Activated CD8-positive, alpha-beta T cell treated with anti-CD3 and anti-CD28 coated beads, Interleukin-2, amount 10 ng/mL, durations not matched to agents 7 days and 5 days (primary cell): Measurements from ENCODE around the gene B4GALT4. TPM values are rescaled to one million over a fixed set of nuclear protein-coding genes. Genes with fewer than 3 reads are reported as not detected.
"Not testable (repeated sequence)": the region's sequence is repeated elsewhere in the genome, so short reads cannot be mapped to it uniquely, and the experiment has no call there.

Experiments
- ATAC-seq: fragments of 150-1000 bp; cut with Tn5 transposase; one replicate; pipeline ENCODE4 v1.10.0; 2021; ENCODE audit warnings: moderate library complexity
- CTCF ChIA-PET: fragments of 350-600 bp; sonication (Branson Sonifier 250); formaldehyde crosslinking; loops from one replicate; lab custom pipeline; 2021; ENCODE audit warnings: antibody characterized with exemption; lab: Charles Lee
- POLR2A ChIA-PET: fragments of 350-600 bp; sonication (Branson Sonifier 250); formaldehyde crosslinking; loops from one replicate; lab custom pipeline; 2021; ENCODE audit warnings: antibody characterized with exemption; lab: Charles Lee
- DNase-seq: peaks from one replicate; pipeline ENCODE4 v3.0.0-alpha.2; 2020
- H3K27ac Mint-ChIP-seq: one replicate; pipeline ENCODE4 v1.8.0; 2021; ENCODE audit warnings: mild to moderate bottlenecking, mixed read lengths
- H3K27me3 Mint-ChIP-seq: one replicate; pipeline ENCODE4 v1.8.0; 2021; ENCODE audit warnings: low read depth, mixed read lengths
- H3K36me3 Mint-ChIP-seq: one replicate; pipeline ENCODE4 v1.8.0; 2021; ENCODE audit warnings: low read depth, mixed read lengths
- H3K4me1 Mint-ChIP-seq: one replicate; pipeline ENCODE4 v1.8.0; 2021; ENCODE audit warnings: low read depth, mixed read lengths
- H3K4me3 Mint-ChIP-seq: one replicate; pipeline ENCODE4 v1.8.0; 2021; ENCODE audit warnings: mild to moderate bottlenecking, mixed read lengths
- H3K9me3 Mint-ChIP-seq: one replicate; pipeline ENCODE4 v1.8.0; 2022; ENCODE audit warnings: mixed read lengths; ENCODE audit not compliant: insufficient read depth
- total RNA-seq, 2 experiments: library from RNA; stranded (reverse); gene quantifications; one replicate each; pipeline ENCODE4 v1.2.3, GENCODE V29; 2021

Gene B4GALT4
- 10 to 100 TPM; 16.3 to 16.4 TPM for total RNA-seq

DNA sequence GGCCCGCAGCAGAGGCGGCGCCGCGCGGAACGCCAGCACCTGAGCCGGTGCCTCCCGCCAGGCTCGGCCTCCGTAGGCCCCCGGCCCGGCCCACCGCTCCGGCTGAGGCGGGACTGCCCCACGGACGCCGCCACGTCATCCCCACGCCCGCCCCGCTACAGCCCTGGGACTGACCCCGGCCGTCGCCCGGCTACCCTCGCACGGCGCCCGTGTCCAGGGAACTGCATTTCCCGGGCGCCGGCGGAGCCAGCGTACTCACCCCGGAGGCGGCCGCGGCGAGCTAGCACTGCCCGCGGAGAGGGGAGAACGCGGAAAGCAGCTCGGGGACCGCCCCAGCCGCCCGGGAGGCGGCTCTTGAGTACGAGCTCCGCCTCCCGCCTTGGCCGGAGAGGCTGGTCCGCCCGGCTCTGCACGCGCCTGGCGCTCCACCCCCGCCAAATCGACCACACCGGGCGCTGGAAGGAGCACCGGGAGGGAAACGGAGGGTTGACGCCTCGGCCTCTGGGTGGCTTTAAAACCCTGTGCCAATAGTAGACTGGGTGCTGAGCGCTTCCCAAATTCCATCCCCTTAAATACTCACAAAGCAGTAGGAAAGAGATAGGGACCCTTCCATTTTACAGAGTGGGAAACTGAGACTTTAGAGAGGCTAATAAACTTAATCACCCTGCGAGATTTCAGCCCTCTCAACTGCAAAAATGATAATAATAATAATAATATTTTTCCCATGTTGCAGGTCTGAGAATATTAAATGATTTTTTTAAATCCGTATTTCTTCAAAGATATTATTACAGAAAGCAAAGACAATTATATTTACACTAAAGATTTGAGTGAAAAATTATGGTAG is at the start of gene B4GALT4:
Gene B4GALT4 (minus strand): TSS at position 288 of the 844 bp plus-strand sequence. CDS start 10,779 bp downstream, outside the sequence.
- Mint-ChIP-seq H3K36me3 (peaks cover 17% of the 10 kb centered on the region), H3K27ac (peak within 1 kb of the TSS; percentile 80), H3K9me3 (no peaks in the 10 kb centered on the region), H3K27me3 (no peaks in the 10 kb centered on the region), H3K4me1 (peaks cover 45% of the 10 kb centered on the region), H3K4me3 (peak within 1 kb of the TSS; percentile 79)
- peak; percentile 85 for DNase-seq
- ChIA-PET CTCF (interaction anchor here (0.6 to 3.6 kb wide), 49 partner anchors 9 to 450 kb away, joined by 3 to 71 read pairs (median 5); partner anchors contain the start of genes ARHGAP31, IGSF11 and TEX55), POLR2A (interaction anchor here (0.6 to 2.4 kb wide), 15 partner anchors 10 to 267 kb away, joined by 3 to 15 read pairs (median 4); partner anchors contain the start of genes ARHGAP31, IGSF11, TIMMDC1 and TMEM39A)
- peak; percentile 87 for ATAC-seq

DNA sequence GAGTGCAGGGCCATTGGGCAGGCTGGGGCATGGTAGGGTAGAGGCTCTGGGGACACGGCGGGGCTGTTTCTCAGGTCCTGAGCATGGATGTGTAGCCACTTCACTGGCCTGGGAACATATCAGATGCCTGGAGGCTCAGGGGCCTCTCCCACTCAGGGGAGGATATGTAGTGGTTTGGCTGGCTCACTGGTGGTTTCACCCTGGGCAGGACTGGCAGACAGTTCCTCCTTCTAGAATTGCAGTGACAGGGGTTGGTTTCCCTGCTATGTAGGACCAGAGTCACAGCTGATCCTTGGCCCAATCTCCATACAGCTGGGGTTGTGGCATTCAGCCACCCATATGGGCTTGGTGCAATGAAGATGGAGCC is 48.7 kb upstream of the B4GALT4 start:
- CTCF ChIA-PET: interaction anchor here (1.1 kb wide), 1 partner anchor 49 kb away, joined by 3 read pairs; the partner anchor contains the start of gene B4GALT4
- peaks cover 18% of the 10 kb centered on the region for H3K36me3 Mint-ChIP-seq
- H3K27ac Mint-ChIP-seq: no peak overlapping the region
- H3K4me1 Mint-ChIP-seq: peaks cover 29% of the 10 kb centered on the region
- no peak overlapping the region for H3K4me3 Mint-ChIP-seq
- peaks cover 38% of the 10 kb centered on the region for H3K9me3 Mint-ChIP-seq
- H3K27me3 Mint-ChIP-seq: peaks cover 19% of the 10 kb centered on the region
- POLR2A ChIA-PET: no interaction called here
- DNase-seq (no peak), ATAC-seq (no peak)

DNA sequence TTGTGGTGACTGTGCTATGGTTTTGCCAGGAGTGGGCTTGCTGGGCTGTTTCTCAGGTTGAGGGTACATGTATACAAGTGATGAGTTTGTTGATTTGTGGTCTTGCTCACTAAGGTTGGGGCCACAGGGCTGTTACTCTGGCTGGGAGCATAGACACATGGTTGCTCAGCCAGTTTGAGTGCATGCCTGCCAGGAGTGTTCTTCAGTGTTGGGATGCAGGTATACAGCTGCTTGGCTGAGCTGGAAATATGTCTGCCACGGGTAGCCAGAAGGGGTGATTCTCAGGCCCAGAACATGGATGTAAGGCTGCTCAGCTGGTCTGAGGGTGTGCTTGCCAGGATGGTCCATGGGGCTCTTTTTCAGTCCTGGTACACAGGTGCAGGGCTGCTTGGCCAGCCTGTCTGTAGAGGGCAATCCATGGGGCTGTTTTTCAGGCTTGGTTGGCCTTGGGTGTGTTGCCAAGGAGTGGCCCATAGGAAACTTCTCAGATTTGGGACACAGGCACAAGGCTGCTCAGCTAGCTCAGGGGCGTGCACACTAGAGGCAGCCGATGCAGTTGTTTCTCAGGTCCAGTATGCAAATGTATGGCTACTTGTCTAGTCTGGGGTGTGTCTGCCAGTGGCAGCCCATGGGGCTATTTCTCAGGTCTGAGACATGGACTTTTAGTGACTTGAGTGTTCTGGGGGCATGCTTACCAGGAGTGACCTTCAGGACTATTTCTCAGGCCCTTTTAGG is 48.2 kb upstream of the B4GALT4 start:
- Mint-ChIP-seq H3K9me3 (peaks cover 44% of the 10 kb centered on the region), H3K27ac (no peak overlapping the region), H3K27me3 (peaks cover 19% of the 10 kb centered on the region), H3K4me3 (no peak overlapping the region), H3K36me3 (peaks cover 21% of the 10 kb centered on the region), H3K4me1 (peaks cover 29% of the 10 kb centered on the region)
- CTCF ChIA-PET: interaction anchor here (1.4 to 1.6 kb wide), 2 partner anchors 48 to 64 kb away, joined by 3 to 6 read pairs; partner anchors contain the start of gene B4GALT4
- DNase-seq (no peak), ATAC-seq (no peak)
- POLR2A ChIA-PET: no interaction called here

DNA sequence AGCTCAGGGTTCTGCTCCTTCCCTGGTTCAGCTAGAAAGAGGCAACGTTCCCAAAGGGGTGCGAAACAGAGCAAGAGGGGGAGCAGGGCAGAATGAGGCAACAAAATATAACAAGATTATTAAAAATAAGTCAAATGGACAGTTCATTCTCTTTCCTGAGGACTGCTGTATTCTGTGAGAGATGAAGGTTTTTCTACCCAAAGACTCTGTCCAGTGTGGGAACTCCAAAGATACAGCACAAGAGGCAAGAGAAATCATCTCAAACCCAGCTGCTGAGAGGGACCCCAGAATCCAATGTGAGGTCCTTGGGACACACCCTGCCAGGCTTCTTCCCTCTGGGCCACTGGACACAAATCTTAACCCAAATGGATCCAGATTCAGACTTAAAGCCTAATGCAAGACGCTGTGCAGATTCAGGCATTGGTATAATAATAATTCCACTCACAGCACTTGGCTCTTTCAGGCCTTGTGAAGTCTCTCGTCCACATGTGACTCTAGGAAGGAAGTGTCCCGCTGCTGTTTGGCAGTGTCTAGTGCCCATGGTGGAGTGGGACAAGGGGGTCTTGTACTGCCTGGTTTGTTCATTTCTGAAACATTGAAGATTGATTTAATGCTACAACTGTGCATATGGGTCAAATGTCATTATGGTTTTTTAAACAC is 39.0 kb upstream of the B4GALT4 start:
- peaks cover 1% of the 10 kb centered on the region for H3K4me1 Mint-ChIP-seq
- peaks cover 18% of the 10 kb centered on the region for H3K36me3 Mint-ChIP-seq
- ChIA-PET POLR2A (no interaction called here), CTCF (no interaction called here)
- DNase-seq (no peak), ATAC-seq (no peak)
- H3K27me3 Mint-ChIP-seq: no peaks in the 10 kb centered on the region
- no peak overlapping the region for H3K4me3 Mint-ChIP-seq
- H3K27ac Mint-ChIP-seq: no peak overlapping the region
- peaks cover 20% of the 10 kb centered on the region for H3K9me3 Mint-ChIP-seq

- DNase-seq (no peak), ATAC-seq (no peak)
- ChIA-PET POLR2A (no interaction called here), CTCF (no interaction called here)
- Mint-ChIP-seq H3K27ac (no peak overlapping the region), H3K9me3 (peaks cover 15% of the 10 kb centered on the region), H3K4me1 (peaks cover 1% of the 10 kb centered on the region), H3K4me3 (no peak overlapping the region), H3K27me3 (no peaks in the 10 kb centered on the region), H3K36me3 (peaks cover 18% of the 10 kb centered on the region)
These were observed 38.5 kb upstream of the B4GALT4 start for GRCh38 chr3:119279101-119279554.

- ATAC-seq (no peak), DNase-seq (no peak)
- peaks cover 1% of the 10 kb centered on the region for H3K4me1 Mint-ChIP-seq
- H3K36me3 Mint-ChIP-seq: peaks cover 3% of the 10 kb centered on the region
- H3K27ac Mint-ChIP-seq: no peak overlapping the region
- peaks cover 13% of the 10 kb centered on the region for H3K27me3 Mint-ChIP-seq
- H3K9me3 Mint-ChIP-seq: peaks cover 2% of the 10 kb centered on the region
- ChIA-PET POLR2A (interaction anchor here (1.1 kb wide), 1 partner anchor 75 kb away, joined by 3 read pairs; no protein-coding TSS in a partner anchor), CTCF (interaction anchor here (1.1 to 1.6 kb wide), 3 partner anchors 12 to 85 kb away, joined by 3 to 11 read pairs (median 3); no protein-coding TSS in a partner anchor)
- H3K4me3 Mint-ChIP-seq: no peak overlapping the region
These were observed 36.0 kb upstream of the B4GALT4 start for GRCh38 chr3:119276680-119277079.

GRCh38 chr3:119270212-119270611 is 29.5 kb upstream of the B4GALT4 start:
- H3K4me1 Mint-ChIP-seq, DNase-seq, H3K36me3 Mint-ChIP-seq, POLR2A ChIA-PET, H3K4me3 Mint-ChIP-seq, H3K27ac Mint-ChIP-seq, ATAC-seq: not testable (repeated sequence)
- CTCF ChIA-PET: interaction anchor here (1.3 to 3.4 kb wide), 3 partner anchors 22 to 83 kb away, joined by 3 to 9 read pairs (median 6); partner anchors contain the start of gene B4GALT4
- H3K27me3 Mint-ChIP-seq: peaks cover 40% of the 10 kb centered on the region
- peaks cover 10% of the 10 kb centered on the region for H3K9me3 Mint-ChIP-seq

- Mint-ChIP-seq H3K4me1 (peaks cover 1% of the 10 kb centered on the region), H3K36me3 (no peaks in the 10 kb centered on the region), H3K27me3 (peaks cover 7% of the 10 kb centered on the region), H3K27ac (no peak overlapping the region), H3K4me3 (no peak overlapping the region), H3K9me3 (no peaks in the 10 kb centered on the region)
- ATAC-seq: no peak
- ChIA-PET POLR2A (no interaction called here), CTCF (no interaction called here)
- DNase-seq: no peak
These were observed 20.4 kb upstream of the B4GALT4 start for GRCh38 chr3:119261055-119261454.

DNA sequence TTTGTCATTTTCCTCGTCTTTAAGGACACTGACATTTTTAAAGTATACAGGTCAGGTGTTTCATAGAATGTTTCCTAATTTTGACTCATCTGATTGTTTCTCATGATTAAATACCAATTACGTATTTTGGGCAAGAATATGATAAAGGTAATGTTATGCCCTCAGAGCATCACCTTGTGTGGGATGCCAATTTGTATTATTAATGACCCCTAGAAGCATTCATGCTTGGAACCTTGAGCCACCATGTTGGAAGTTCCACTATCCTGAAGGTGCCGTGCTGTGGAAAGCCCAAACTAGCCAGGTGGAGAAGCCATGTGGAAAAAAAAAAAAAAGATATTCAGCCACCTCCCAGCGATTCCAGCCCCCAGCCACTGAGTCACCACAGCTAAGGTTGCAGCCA is 19.1 kb upstream of the B4GALT4 start:
- DNase-seq (no peak), ATAC-seq (no peak)
- POLR2A ChIA-PET: no interaction called here
- Mint-ChIP-seq H3K9me3 (no peaks in the 10 kb centered on the region), H3K4me3 (no peak overlapping the region), H3K27ac (no peak overlapping the region), H3K4me1 (peaks cover 1% of the 10 kb centered on the region), H3K36me3 (no peaks in the 10 kb centered on the region), H3K27me3 (peaks cover 7% of the 10 kb centered on the region)
- CTCF ChIA-PET: interaction anchor here (1.9 kb wide), 1 partner anchor 15 kb away, joined by 4 read pairs; no protein-coding TSS in a partner anchor

- Mint-ChIP-seq H3K36me3 (no peaks in the 10 kb centered on the region), H3K4me3 (no peak overlapping the region), H3K27me3 (peaks cover 5% of the 10 kb centered on the region), H3K27ac (no peak overlapping the region), H3K9me3 (no peaks in the 10 kb centered on the region), H3K4me1 (peaks cover 1% of the 10 kb centered on the region)
- DNase-seq: no peak
- POLR2A ChIA-PET: no interaction called here
- no peak for ATAC-seq
- CTCF ChIA-PET: interaction anchor here (1.9 to 2.0 kb wide), 3 partner anchors 14 to 377 kb away, joined by 4 to 12 read pairs (median 4); partner anchors contain the start of gene B4GALT4
These were observed 18.2 kb upstream of the B4GALT4 start for GRCh38 chr3:119258915-119259314.
